Measurements from ENCODE around the gene PLXDC1. TPM values are rescaled to one million over a fixed set of nuclear protein-coding genes. Genes with fewer than 3 reads are reported as not detected.

The PLXDC1 gene
- total RNA-seq, 1 experiment from 2014 or later: not detected

- no peak for DNase-seq
- H3K27me3 ChIP-seq (ENCODE audit: low read length): no peaks in the 10 kb centered on the region
- no peaks in the 10 kb centered on the region for H3K9me2 ChIP-seq (replicated peaks; ENCODE audit: insufficient read depth, low read length)
- H3K9me3 ChIP-seq (ENCODE audit: low read length): no peaks in the 10 kb centered on the region
- H3K9ac ChIP-seq (ENCODE audit: low read length): no peak overlapping the region
- H3K27ac ChIP-seq (ENCODE audit: low read length): no peak overlapping the region
- H3K36me3 ChIP-seq (ENCODE audit: insufficient read depth, low read length): no peaks in the 10 kb centered on the region
- H3K79me2 ChIP-seq (ENCODE audit: low read length): no peaks in the 10 kb centered on the region
- no peak overlapping the region for H3K4me2 ChIP-seq (ENCODE audit: low read depth, low read length, poor library complexity, severe bottlenecking)
- no peak overlapping the region for H3K4me3 ChIP-seq (ENCODE audit: low read length)
- H3K4me1 ChIP-seq (ENCODE audit: low read length): peaks cover 18% of the 10 kb centered on the region
- H2AFZ ChIP-seq (ENCODE audit: low read length): no peak overlapping the region
- no peaks in the 10 kb centered on the region for H4K20me1 ChIP-seq (ENCODE audit: insufficient read depth, low read depth, low read length)
Measured at GRCh38 chr17:39099663-39100286, 51.7 kb downstream of the PLXDC1 start.

- Histone ChIP-seq H2AFZ (ENCODE audit: low read length) (no peak overlapping the region), H3K4me1 (ENCODE audit: low read length) (peaks cover 18% of the 10 kb centered on the region), H3K9me3 (ENCODE audit: low read length) (no peaks in the 10 kb centered on the region), H3K36me3 (ENCODE audit: insufficient read depth, low read length) (no peaks in the 10 kb centered on the region), H3K4me2 (ENCODE audit: low read depth, low read length, poor library complexity, severe bottlenecking) (no peak overlapping the region), H3K4me3 (ENCODE audit: low read length) (no peak overlapping the region), H4K20me1 (ENCODE audit: insufficient read depth, low read depth, low read length) (no peaks in the 10 kb centered on the region), H3K79me2 (ENCODE audit: low read length) (no peaks in the 10 kb centered on the region), H3K9ac (ENCODE audit: low read length) (no peak overlapping the region), H3K27ac (ENCODE audit: low read length) (no peak overlapping the region), H3K27me3 (ENCODE audit: low read length) (no peaks in the 10 kb centered on the region), H3K9me2 (replicated peaks; ENCODE audit: insufficient read depth, low read length) (no peaks in the 10 kb centered on the region)
- no peak for DNase-seq
Measured at GRCh38 chr17:39098588-39098987, 52.8 kb downstream of the PLXDC1 start.

- Histone ChIP-seq H3K4me1 (ENCODE audit: low read length) (peaks cover 22% of the 10 kb centered on the region), H3K4me3 (ENCODE audit: low read length) (no peak overlapping the region), H3K9me3 (ENCODE audit: low read length) (no peaks in the 10 kb centered on the region), H3K27ac (ENCODE audit: low read length) (no peak overlapping the region), H3K4me2 (ENCODE audit: low read depth, low read length, poor library complexity, severe bottlenecking) (no peak overlapping the region), H3K36me3 (ENCODE audit: insufficient read depth, low read length) (no peaks in the 10 kb centered on the region), H3K27me3 (ENCODE audit: low read length) (no peaks in the 10 kb centered on the region), H3K9me2 (replicated peaks; ENCODE audit: insufficient read depth, low read length) (no peaks in the 10 kb centered on the region), H4K20me1 (ENCODE audit: insufficient read depth, low read depth, low read length) (no peaks in the 10 kb centered on the region), H3K9ac (ENCODE audit: low read length) (no peak overlapping the region), H2AFZ (ENCODE audit: low read length) (no peak overlapping the region), H3K79me2 (ENCODE audit: low read length) (no peaks in the 10 kb centered on the region)
- no peak for DNase-seq
Measured at GRCh38 chr17:39097537-39097936, 53.9 kb downstream of the PLXDC1 start.

GRCh38 chr17:39097150-39097519, 54.3 kb downstream of the PLXDC1 start:
- no peak overlapping the region for H3K9ac ChIP-seq (ENCODE audit: low read length)
- H3K79me2 ChIP-seq (ENCODE audit: low read length): no peaks in the 10 kb centered on the region
- no peak overlapping the region for H3K27ac ChIP-seq (ENCODE audit: low read length)
- H3K9me2 ChIP-seq (replicated peaks; ENCODE audit: insufficient read depth, low read length): no peaks in the 10 kb centered on the region
- no peak overlapping the region for H3K4me2 ChIP-seq (ENCODE audit: low read depth, low read length, poor library complexity, severe bottlenecking)
- no peaks in the 10 kb centered on the region for H3K9me3 ChIP-seq (ENCODE audit: low read length)
- no peak for DNase-seq
- H4K20me1 ChIP-seq (ENCODE audit: insufficient read depth, low read depth, low read length): no peaks in the 10 kb centered on the region
- H3K27me3 ChIP-seq (ENCODE audit: low read length): no peaks in the 10 kb centered on the region
- no peak overlapping the region for H3K4me3 ChIP-seq (ENCODE audit: low read length)
- H3K36me3 ChIP-seq (ENCODE audit: insufficient read depth, low read length): no peaks in the 10 kb centered on the region
- H3K4me1 ChIP-seq (ENCODE audit: low read length): peaks cover 22% of the 10 kb centered on the region
- no peak overlapping the region for H2AFZ ChIP-seq (ENCODE audit: low read length)

GRCh38 chr17:39096508-39097149, 54.8 kb downstream of the PLXDC1 start:
- no peaks in the 10 kb centered on the region for H3K79me2 ChIP-seq (ENCODE audit: low read length)
- no peak for DNase-seq
- no peak overlapping the region for H3K4me2 ChIP-seq (ENCODE audit: low read depth, low read length, poor library complexity, severe bottlenecking)
- no peaks in the 10 kb centered on the region for H3K27me3 ChIP-seq (ENCODE audit: low read length)
- no peak overlapping the region for H3K27ac ChIP-seq (ENCODE audit: low read length)
- H2AFZ ChIP-seq (ENCODE audit: low read length): no peak overlapping the region
- H3K9ac ChIP-seq (ENCODE audit: low read length): no peak overlapping the region
- no peaks in the 10 kb centered on the region for H3K36me3 ChIP-seq (ENCODE audit: insufficient read depth, low read length)
- H3K9me3 ChIP-seq (ENCODE audit: low read length): no peaks in the 10 kb centered on the region
- no peaks in the 10 kb centered on the region for H3K9me2 ChIP-seq (replicated peaks; ENCODE audit: insufficient read depth, low read length)
- no peaks in the 10 kb centered on the region for H4K20me1 ChIP-seq (ENCODE audit: insufficient read depth, low read depth, low read length)
- peaks cover 23% of the 10 kb centered on the region for H3K4me1 ChIP-seq (ENCODE audit: low read length)
- no peak overlapping the region for H3K4me3 ChIP-seq (ENCODE audit: low read length)

GRCh38 chr17:39095309-39095686, 56.1 kb downstream of the PLXDC1 start:
- Histone ChIP-seq H3K4me1 (ENCODE audit: low read length) (peaks cover 19% of the 10 kb centered on the region), H3K27me3 (ENCODE audit: low read length) (no peaks in the 10 kb centered on the region), H3K36me3 (ENCODE audit: insufficient read depth, low read length) (no peaks in the 10 kb centered on the region), H3K27ac (ENCODE audit: low read length) (no peak overlapping the region), H3K4me2 (ENCODE audit: low read depth, low read length, poor library complexity, severe bottlenecking) (no peak overlapping the region), H4K20me1 (ENCODE audit: insufficient read depth, low read depth, low read length) (no peaks in the 10 kb centered on the region), H3K9me3 (ENCODE audit: low read length) (no peaks in the 10 kb centered on the region), H3K9me2 (replicated peaks; ENCODE audit: insufficient read depth, low read length) (no peaks in the 10 kb centered on the region), H2AFZ (ENCODE audit: low read length) (no peak overlapping the region), H3K9ac (ENCODE audit: low read length) (no peak overlapping the region), H3K79me2 (ENCODE audit: low read length) (no peaks in the 10 kb centered on the region), H3K4me3 (ENCODE audit: low read length) (no peak overlapping the region)
- DNase-seq: no peak

GRCh38 chr17:39094607-39095308, 56.7 kb downstream of the PLXDC1 start:
- H3K9me3 ChIP-seq (ENCODE audit: low read length): no peaks in the 10 kb centered on the region
- no peak overlapping the region for H2AFZ ChIP-seq (ENCODE audit: low read length)
- H3K36me3 ChIP-seq (ENCODE audit: insufficient read depth, low read length): no peaks in the 10 kb centered on the region
- H3K4me1 ChIP-seq (ENCODE audit: low read length): peaks cover 17% of the 10 kb centered on the region
- H3K4me3 ChIP-seq (ENCODE audit: low read length): no peak overlapping the region
- H3K27me3 ChIP-seq (ENCODE audit: low read length): no peaks in the 10 kb centered on the region
- H3K79me2 ChIP-seq (ENCODE audit: low read length): no peaks in the 10 kb centered on the region
- no peak overlapping the region for H3K27ac ChIP-seq (ENCODE audit: low read length)
- H4K20me1 ChIP-seq (ENCODE audit: insufficient read depth, low read depth, low read length): no peaks in the 10 kb centered on the region
- no peak overlapping the region for H3K4me2 ChIP-seq (ENCODE audit: low read depth, low read length, poor library complexity, severe bottlenecking)
- H3K9ac ChIP-seq (ENCODE audit: low read length): no peak overlapping the region
- H3K9me2 ChIP-seq (replicated peaks; ENCODE audit: insufficient read depth, low read length): no peaks in the 10 kb centered on the region
- DNase-seq: no peak

GRCh38 chr17:39092692-39093230, 58.7 kb downstream of the PLXDC1 start:
- Histone ChIP-seq H3K4me2 (ENCODE audit: low read depth, low read length, poor library complexity, severe bottlenecking) (peak overlapping the region; percentile 79), H3K27me3 (ENCODE audit: low read length) (no peaks in the 10 kb centered on the region), H3K9me3 (ENCODE audit: low read length) (no peaks in the 10 kb centered on the region), H3K36me3 (ENCODE audit: insufficient read depth, low read length) (no peaks in the 10 kb centered on the region), H3K9ac (ENCODE audit: low read length) (peak overlapping the region; percentile 57), H3K27ac (ENCODE audit: low read length) (peak overlapping the region; percentile 50; the same call in 1 of the 2 replicates), H3K79me2 (ENCODE audit: low read length) (no peaks in the 10 kb centered on the region), H3K4me3 (ENCODE audit: low read length) (peak overlapping the region; percentile 47), H3K9me2 (replicated peaks; ENCODE audit: insufficient read depth, low read length) (no peaks in the 10 kb centered on the region), H3K4me1 (ENCODE audit: low read length) (peaks cover 14% of the 10 kb centered on the region), H4K20me1 (ENCODE audit: insufficient read depth, low read depth, low read length) (no peaks in the 10 kb centered on the region), H2AFZ (ENCODE audit: low read length) (peak overlapping the region; percentile 93)
- DNase-seq: peak; percentile 51

Measured in Karpas-422 (cell line).